Measurements from ENCODE around the gene SPDEF.
A peak's percentile ranks its signal among the peaks of the same experiment; 100 is the strongest.

Gene SPDEF

DNA sequence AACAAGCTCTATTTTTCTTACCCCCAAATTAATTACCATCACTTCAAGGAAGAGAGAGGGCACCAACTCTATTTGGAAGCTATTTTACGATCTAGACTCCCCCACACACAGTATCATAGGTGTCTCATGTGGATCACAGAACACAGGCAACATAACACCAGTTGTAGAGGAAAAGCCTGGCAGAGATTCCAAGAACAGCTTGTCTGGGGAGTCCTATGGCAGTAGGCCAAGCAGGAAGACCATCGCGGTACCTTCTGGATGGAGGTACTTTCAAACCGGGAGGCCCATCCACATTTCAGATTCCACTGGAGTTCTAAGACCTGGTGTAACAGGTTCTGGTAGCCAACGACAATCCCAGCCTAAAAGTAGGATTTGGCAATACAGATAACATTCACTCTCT, 37.6 kb upstream of the SPDEF start:
- no peaks in the 10 kb centered on the region for H3K27me3 ChIP-seq (ENCODE audit: insufficient read depth, low read length, poor library complexity)
- H3K56ac ChIP-seq (ENCODE audit: low read length), result no peak overlapping the region
- no peak overlapping the region for H2AK5ac ChIP-seq (ENCODE audit: low read length)
- DNase-seq, result no peak
- H4K5ac ChIP-seq (ENCODE audit: low read length), result no peak overlapping the region
- peaks cover 17% of the 10 kb centered on the region for H3K79me1 ChIP-seq (ENCODE audit: low read length)
- H3K79me2 ChIP-seq (ENCODE audit: control insufficient read depth, insufficient read depth, low read length), result peaks cover 4% of the 10 kb centered on the region
- H3K36me3 ChIP-seq (ENCODE audit: control insufficient read depth, insufficient read depth, low read length), result no peaks in the 10 kb centered on the region
- no peak overlapping the region for H3K18ac ChIP-seq (ENCODE audit: low read length)
- H3K4me1 ChIP-seq (ENCODE audit: control insufficient read depth, low read depth, low read length), result peaks cover 2% of the 10 kb centered on the region
- H3K4me3 ChIP-seq (ENCODE audit: low read length), result no peak overlapping the region
- H3K4me2 ChIP-seq (ENCODE audit: low read length), result no peak overlapping the region
- no CpG with 5 or more reads among the region's 5 CpGs for WGBS (ENCODE audit: extremely low coverage, insufficient coverage, low lambda C conversion rate)
- H2BK120ac ChIP-seq (ENCODE audit: low read depth, low read length), result no peak overlapping the region
- no peak overlapping the region for H3K27ac ChIP-seq (ENCODE audit: low read depth, low read length)
- no peak overlapping the region for H3K9ac ChIP-seq (ENCODE audit: low read length)
- H3K4ac ChIP-seq (ENCODE audit: low read depth, low read length), result no peak overlapping the region
- no peak overlapping the region for H2BK5ac ChIP-seq (ENCODE audit: low read length)
- H2BK15ac ChIP-seq (replicated peaks; ENCODE audit: low read depth), result no peak overlapping the region
- no peak overlapping the region for H3K23ac ChIP-seq (ENCODE audit: low read length)
- no peak overlapping the region for H4K8ac ChIP-seq (ENCODE audit: low read depth, low read length)

- no peak overlapping the region for H2BK5ac ChIP-seq (ENCODE audit: low read length)
- H3K56ac ChIP-seq (ENCODE audit: low read length), result no peak overlapping the region
- no peaks in the 10 kb centered on the region for H3K36me3 ChIP-seq (ENCODE audit: control insufficient read depth, insufficient read depth, low read length)
- H2AK5ac ChIP-seq (ENCODE audit: low read length), result no peak overlapping the region
- H3K18ac ChIP-seq (ENCODE audit: low read length), result no peak overlapping the region
- no peak overlapping the region for H3K4ac ChIP-seq (ENCODE audit: low read depth, low read length)
- H4K5ac ChIP-seq (ENCODE audit: low read length), result no peak overlapping the region
- H3K79me2 ChIP-seq (ENCODE audit: control insufficient read depth, insufficient read depth, low read length), result peaks cover 4% of the 10 kb centered on the region
- H3K9ac ChIP-seq (ENCODE audit: low read length), result no peak overlapping the region
- WGBS (ENCODE audit: extremely low coverage, insufficient coverage, low lambda C conversion rate), result no CpG with 5 or more reads among the region's 10 CpGs
- no peak overlapping the region for H2BK120ac ChIP-seq (ENCODE audit: low read depth, low read length)
- no peaks in the 10 kb centered on the region for H3K27me3 ChIP-seq (ENCODE audit: insufficient read depth, low read length, poor library complexity)
- no peak overlapping the region for H2BK15ac ChIP-seq (replicated peaks; ENCODE audit: low read depth)
- H3K79me1 ChIP-seq (ENCODE audit: low read length), result peaks cover 16% of the 10 kb centered on the region
- H3K23ac ChIP-seq (ENCODE audit: low read length), result no peak overlapping the region
- no peak for DNase-seq
- H4K8ac ChIP-seq (ENCODE audit: low read depth, low read length), result no peak overlapping the region
- H3K4me1 ChIP-seq (ENCODE audit: control insufficient read depth, low read depth, low read length), result peaks cover 2% of the 10 kb centered on the region
- H3K4me3 ChIP-seq (ENCODE audit: low read length), result no peak overlapping the region
- H3K27ac ChIP-seq (ENCODE audit: low read depth, low read length), result no peak overlapping the region
- no peak overlapping the region for H3K4me2 ChIP-seq (ENCODE audit: low read length)
These were observed 36.3 kb upstream of the SPDEF start for GRCh38 chr6:34592208-34592952.

DNA sequence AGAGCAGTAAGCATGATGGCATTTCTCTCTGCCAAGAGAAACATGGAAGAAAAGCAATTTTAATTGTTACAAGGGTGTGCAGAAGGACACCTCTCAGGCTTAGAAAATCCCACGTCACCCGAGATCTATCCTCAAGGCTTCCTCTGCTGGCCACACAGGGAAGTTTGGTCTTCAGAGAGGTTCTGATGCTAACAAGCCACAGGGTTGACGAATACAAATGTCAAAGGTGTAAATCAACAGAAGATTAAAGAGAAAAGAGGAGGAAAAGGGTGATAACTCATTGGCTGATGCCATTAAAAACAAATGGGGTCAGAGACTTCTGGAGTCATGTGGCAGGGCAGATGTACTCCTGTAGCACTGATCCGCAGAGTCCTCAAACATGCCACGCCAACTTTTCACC, 33.6 kb upstream of the SPDEF start:
- Histone ChIP-seq H3K4me3 (ENCODE audit: low read length) (no peak overlapping the region), H3K27me3 (ENCODE audit: insufficient read depth, low read length, poor library complexity) (no peaks in the 10 kb centered on the region), H3K56ac (ENCODE audit: low read length) (no peak overlapping the region), H3K23ac (ENCODE audit: low read length) (no peak overlapping the region), H3K18ac (ENCODE audit: low read length) (no peak overlapping the region), H3K4me2 (ENCODE audit: low read length) (no peak overlapping the region), H3K36me3 (ENCODE audit: control insufficient read depth, insufficient read depth, low read length) (no peaks in the 10 kb centered on the region), H3K4me1 (ENCODE audit: control insufficient read depth, low read depth, low read length) (peaks cover 2% of the 10 kb centered on the region), H4K8ac (ENCODE audit: low read depth, low read length) (no peak overlapping the region), H2BK15ac (replicated peaks; ENCODE audit: low read depth) (no peak overlapping the region), H3K27ac (ENCODE audit: low read depth, low read length) (no peak overlapping the region), H3K79me1 (ENCODE audit: low read length) (peaks cover 15% of the 10 kb centered on the region), H3K9ac (ENCODE audit: low read length) (no peak overlapping the region), H3K4ac (ENCODE audit: low read depth, low read length) (no peak overlapping the region), H4K5ac (ENCODE audit: low read length) (no peak overlapping the region), H3K79me2 (ENCODE audit: control insufficient read depth, insufficient read depth, low read length) (peaks cover 4% of the 10 kb centered on the region), H2BK120ac (ENCODE audit: low read depth, low read length) (no peak overlapping the region), H2AK5ac (ENCODE audit: low read length) (no peak overlapping the region), H2BK5ac (ENCODE audit: low read length) (no peak overlapping the region)
- WGBS (ENCODE audit: extremely low coverage, insufficient coverage, low lambda C conversion rate), result no CpG with 5 or more reads among the region's 5 CpGs
- peak; percentile 45 for DNase-seq

DNA sequence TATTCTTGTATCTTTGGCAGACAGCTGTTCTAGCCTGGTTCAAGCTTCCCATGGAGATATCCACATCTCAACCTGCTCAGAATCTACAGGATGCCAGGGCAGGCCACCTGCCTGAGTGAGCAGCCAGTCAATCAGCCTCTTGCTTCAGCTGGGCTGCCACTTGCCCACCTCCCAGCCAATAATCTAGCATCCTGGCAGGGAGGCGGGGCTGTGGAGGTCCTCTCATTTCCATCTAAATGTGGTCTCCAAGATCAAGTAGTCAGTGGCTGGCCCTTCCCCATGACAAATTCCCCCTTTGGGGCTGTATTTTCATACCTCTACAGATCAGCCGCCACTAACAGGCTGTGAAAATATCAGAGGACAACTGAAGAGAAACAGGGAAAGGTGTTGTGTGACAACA, 33.0 kb upstream of the SPDEF start:
- H3K4me3 ChIP-seq (ENCODE audit: low read length), result no peak overlapping the region
- no peaks in the 10 kb centered on the region for H3K27me3 ChIP-seq (ENCODE audit: insufficient read depth, low read length, poor library complexity)
- no peak overlapping the region for H2AK5ac ChIP-seq (ENCODE audit: low read length)
- H2BK120ac ChIP-seq (ENCODE audit: low read depth, low read length), result no peak overlapping the region
- no peak overlapping the region for H4K8ac ChIP-seq (ENCODE audit: low read depth, low read length)
- no peak overlapping the region for H2BK15ac ChIP-seq (replicated peaks; ENCODE audit: low read depth)
- WGBS (ENCODE audit: extremely low coverage, insufficient coverage, low lambda C conversion rate), result no CpG with 5 or more reads among the region's 2 CpGs
- no peak overlapping the region for H3K4ac ChIP-seq (ENCODE audit: low read depth, low read length)
- no peak overlapping the region for H3K56ac ChIP-seq (ENCODE audit: low read length)
- H3K9ac ChIP-seq (ENCODE audit: low read length), result no peak overlapping the region
- H3K4me2 ChIP-seq (ENCODE audit: low read length), result no peak overlapping the region
- H3K36me3 ChIP-seq (ENCODE audit: control insufficient read depth, insufficient read depth, low read length), result no peaks in the 10 kb centered on the region
- no peak overlapping the region for H3K18ac ChIP-seq (ENCODE audit: low read length)
- no peak overlapping the region for H3K27ac ChIP-seq (ENCODE audit: low read depth, low read length)
- peaks cover 13% of the 10 kb centered on the region for H3K79me1 ChIP-seq (ENCODE audit: low read length)
- H2BK5ac ChIP-seq (ENCODE audit: low read length), result no peak overlapping the region
- H3K23ac ChIP-seq (ENCODE audit: low read length), result no peak overlapping the region
- no peak overlapping the region for H4K5ac ChIP-seq (ENCODE audit: low read length)
- peaks cover 4% of the 10 kb centered on the region for H3K79me2 ChIP-seq (ENCODE audit: control insufficient read depth, insufficient read depth, low read length)
- peaks cover 5% of the 10 kb centered on the region for H3K4me1 ChIP-seq (ENCODE audit: control insufficient read depth, low read depth, low read length)
- DNase-seq, result no peak

GRCh38 chr6:34587851-34588250, 31.7 kb upstream of the SPDEF start:
- Histone ChIP-seq H3K36me3 (ENCODE audit: control insufficient read depth, insufficient read depth, low read length) (no peaks in the 10 kb centered on the region), H3K79me1 (ENCODE audit: low read length) (peaks cover 13% of the 10 kb centered on the region), H2AK5ac (ENCODE audit: low read length) (no peak overlapping the region), H3K4ac (ENCODE audit: low read depth, low read length) (no peak overlapping the region), H2BK5ac (ENCODE audit: low read length) (no peak overlapping the region), H3K27ac (ENCODE audit: low read depth, low read length) (no peak overlapping the region), H3K4me2 (ENCODE audit: low read length) (no peak overlapping the region), H3K79me2 (ENCODE audit: control insufficient read depth, insufficient read depth, low read length) (peaks cover 4% of the 10 kb centered on the region), H2BK120ac (ENCODE audit: low read depth, low read length) (no peak overlapping the region), H4K5ac (ENCODE audit: low read length) (no peak overlapping the region), H2BK15ac (replicated peaks; ENCODE audit: low read depth) (no peak overlapping the region), H3K4me3 (ENCODE audit: low read length) (no peak overlapping the region), H3K27me3 (ENCODE audit: insufficient read depth, low read length, poor library complexity) (no peaks in the 10 kb centered on the region), H3K4me1 (ENCODE audit: control insufficient read depth, low read depth, low read length) (peaks cover 5% of the 10 kb centered on the region), H3K56ac (ENCODE audit: low read length) (no peak overlapping the region), H4K8ac (ENCODE audit: low read depth, low read length) (no peak overlapping the region), H3K23ac (ENCODE audit: low read length) (no peak overlapping the region), H3K18ac (ENCODE audit: low read length) (no peak overlapping the region), H3K9ac (ENCODE audit: low read length) (no peak overlapping the region)
- no CpG with 5 or more reads among the region's 2 CpGs for whole genome bisulfite sequencing (ENCODE audit: extremely low coverage, insufficient coverage, low lambda C conversion rate)
- no peak for DNase-seq

DNA sequence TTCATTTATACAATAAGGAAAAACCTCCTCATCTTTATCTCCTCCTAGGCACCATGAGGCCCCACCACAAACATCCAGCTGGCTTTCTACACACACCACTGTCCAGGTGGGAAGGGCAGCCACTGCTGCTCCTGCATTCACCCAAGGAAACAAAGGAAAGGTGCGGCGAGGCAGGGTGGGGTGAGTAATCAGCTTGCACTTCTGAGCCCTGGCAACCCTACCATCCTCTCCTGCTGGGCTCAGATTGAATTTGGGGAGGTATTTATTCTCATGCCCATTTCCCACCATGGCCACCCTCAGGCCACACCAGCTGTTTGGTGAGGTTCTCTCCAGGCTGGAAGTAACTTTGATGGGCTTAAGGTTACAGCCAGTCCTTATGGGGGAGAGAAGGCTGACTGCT, 31.2 kb upstream of the SPDEF start:
- no peak overlapping the region for H3K56ac ChIP-seq (ENCODE audit: low read length)
- H2BK120ac ChIP-seq (ENCODE audit: low read depth, low read length), result no peak overlapping the region
- no peak overlapping the region for H3K23ac ChIP-seq (ENCODE audit: low read length)
- H2BK15ac ChIP-seq (replicated peaks; ENCODE audit: low read depth), result no peak overlapping the region
- peaks cover 13% of the 10 kb centered on the region for H3K79me1 ChIP-seq (ENCODE audit: low read length)
- no peak overlapping the region for H4K8ac ChIP-seq (ENCODE audit: low read depth, low read length)
- H3K9ac ChIP-seq (ENCODE audit: low read length), result no peak overlapping the region
- no peak overlapping the region for H3K4ac ChIP-seq (ENCODE audit: low read depth, low read length)
- peaks cover 4% of the 10 kb centered on the region for H3K79me2 ChIP-seq (ENCODE audit: control insufficient read depth, insufficient read depth, low read length)
- H3K4me2 ChIP-seq (ENCODE audit: low read length), result no peak overlapping the region
- no peak overlapping the region for H2BK5ac ChIP-seq (ENCODE audit: low read length)
- no peaks in the 10 kb centered on the region for H3K27me3 ChIP-seq (ENCODE audit: insufficient read depth, low read length, poor library complexity)
- H3K4me1 ChIP-seq (ENCODE audit: control insufficient read depth, low read depth, low read length), result peaks cover 5% of the 10 kb centered on the region
- no peak overlapping the region for H3K4me3 ChIP-seq (ENCODE audit: low read length)
- DNase-seq, result no peak
- H3K27ac ChIP-seq (ENCODE audit: low read depth, low read length), result no peak overlapping the region
- no peak overlapping the region for H4K5ac ChIP-seq (ENCODE audit: low read length)
- no peaks in the 10 kb centered on the region for H3K36me3 ChIP-seq (ENCODE audit: control insufficient read depth, insufficient read depth, low read length)
- no CpG with 5 or more reads among the region's 2 CpGs for WGBS (ENCODE audit: extremely low coverage, insufficient coverage, low lambda C conversion rate)
- no peak overlapping the region for H2AK5ac ChIP-seq (ENCODE audit: low read length)
- H3K18ac ChIP-seq (ENCODE audit: low read length), result no peak overlapping the region

All from mesendoderm (in vitro differentiated cells).